Kidney capillary endothelial cell (primary cell): ENCODE data around the gene PTGFR.

Experiments
- DNase-seq: peaks from one replicate; pipeline ENCODE4 v3.0.0-alpha.2; 2018; ENCODE audit warnings: low spot score

PTGFR gene, protein sequence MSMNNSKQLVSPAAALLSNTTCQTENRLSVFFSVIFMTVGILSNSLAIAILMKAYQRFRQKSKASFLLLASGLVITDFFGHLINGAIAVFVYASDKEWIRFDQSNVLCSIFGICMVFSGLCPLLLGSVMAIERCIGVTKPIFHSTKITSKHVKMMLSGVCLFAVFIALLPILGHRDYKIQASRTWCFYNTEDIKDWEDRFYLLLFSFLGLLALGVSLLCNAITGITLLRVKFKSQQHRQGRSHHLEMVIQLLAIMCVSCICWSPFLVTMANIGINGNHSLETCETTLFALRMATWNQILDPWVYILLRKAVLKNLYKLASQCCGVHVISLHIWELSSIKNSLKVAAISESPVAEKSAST

DNA sequence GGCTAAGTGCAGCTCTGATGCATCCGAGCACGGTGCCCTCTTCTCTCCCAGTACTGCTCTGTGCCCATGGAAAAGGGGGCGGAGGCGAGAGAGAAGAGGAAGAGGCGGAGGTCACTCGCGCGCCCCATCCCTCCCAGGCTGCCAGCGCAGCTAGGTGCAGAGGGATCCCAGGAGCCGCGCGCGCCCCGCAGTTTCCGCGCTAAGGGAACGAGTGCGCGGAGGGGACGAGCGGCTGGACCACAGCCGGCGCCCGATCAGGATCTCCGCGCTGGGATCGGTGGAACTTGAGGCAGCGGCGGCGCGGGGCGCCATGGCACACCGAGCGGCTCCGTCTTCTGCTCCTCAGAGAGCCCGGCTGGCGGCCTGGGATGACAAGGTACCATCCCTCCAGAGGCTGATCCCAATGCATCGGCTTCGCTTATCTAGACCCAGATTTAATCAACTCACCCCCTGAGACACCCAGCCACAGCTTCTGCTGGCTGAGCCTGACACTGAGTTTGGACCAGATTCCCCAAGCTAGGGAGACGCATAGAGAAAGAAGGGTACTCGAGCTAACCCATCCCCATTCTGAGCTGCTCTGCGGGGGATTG lies at the start of gene PTGFR:
Gene PTGFR (plus strand): TSS at position 114 of the 590 bp plus-strand sequence. CDS start 1,770 bp downstream, outside the sequence.
- peak; percentile 9 for DNase-seq

DNA sequence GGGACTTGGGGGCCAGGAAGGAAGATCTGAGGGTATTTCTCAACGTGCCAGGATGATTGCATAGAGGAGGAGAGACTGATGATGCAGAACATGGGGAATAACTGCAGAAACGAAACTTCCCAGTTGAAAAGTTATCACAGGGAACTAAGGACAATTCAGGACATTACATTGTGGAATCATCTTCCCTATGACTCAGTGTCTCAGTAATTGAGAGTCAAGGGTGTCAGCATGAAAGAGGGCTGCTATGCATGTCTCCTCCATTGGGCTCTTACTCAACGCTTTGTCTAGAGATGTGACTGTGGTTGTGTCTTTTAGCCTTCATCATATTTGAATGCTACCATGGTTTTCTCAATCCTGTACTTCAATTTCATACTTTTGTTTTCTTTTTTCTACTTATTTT lies 48.9 kb upstream of the PTGFR start:
- DNase-seq = no peak

- no peak for DNase-seq
These were observed 43.7 kb upstream of the PTGFR start for GRCh38 chr1:78447086-78447485.

GRCh38 chr1:78464449-78464891 lies 26.3 kb upstream of the PTGFR start:
- DNase-seq = no peak

GRCh38 chr1:78465143-78465542 lies 25.6 kb upstream of the PTGFR start:
- no peak for DNase-seq

- DNase-seq = no peak
These were observed 22.3 kb upstream of the PTGFR start for GRCh38 chr1:78468521-78468920.

DNA sequence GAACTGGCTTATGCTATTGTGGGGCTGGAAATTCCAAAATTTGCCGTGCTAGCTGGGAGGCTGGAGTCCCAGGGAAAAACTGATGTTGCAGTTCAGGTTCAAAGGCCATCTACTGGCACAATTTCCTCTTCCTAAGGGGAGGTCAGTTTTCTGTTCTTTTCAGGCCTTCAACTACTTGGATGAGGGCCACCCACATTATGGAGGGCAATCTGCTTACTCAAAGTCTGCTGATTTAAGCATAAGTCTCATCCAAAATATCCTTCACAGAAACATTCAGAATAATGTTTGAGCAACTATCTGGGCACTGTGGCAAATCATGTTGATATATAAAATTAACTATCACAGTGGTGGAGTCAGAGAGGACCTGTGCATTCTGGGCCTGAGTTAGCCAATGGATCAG lies 21.2 kb upstream of the PTGFR start:
- no peak for DNase-seq

- DNase-seq = no peak
These were observed 18.7 kb upstream of the PTGFR start for GRCh38 chr1:78471890-78472620.

DNA sequence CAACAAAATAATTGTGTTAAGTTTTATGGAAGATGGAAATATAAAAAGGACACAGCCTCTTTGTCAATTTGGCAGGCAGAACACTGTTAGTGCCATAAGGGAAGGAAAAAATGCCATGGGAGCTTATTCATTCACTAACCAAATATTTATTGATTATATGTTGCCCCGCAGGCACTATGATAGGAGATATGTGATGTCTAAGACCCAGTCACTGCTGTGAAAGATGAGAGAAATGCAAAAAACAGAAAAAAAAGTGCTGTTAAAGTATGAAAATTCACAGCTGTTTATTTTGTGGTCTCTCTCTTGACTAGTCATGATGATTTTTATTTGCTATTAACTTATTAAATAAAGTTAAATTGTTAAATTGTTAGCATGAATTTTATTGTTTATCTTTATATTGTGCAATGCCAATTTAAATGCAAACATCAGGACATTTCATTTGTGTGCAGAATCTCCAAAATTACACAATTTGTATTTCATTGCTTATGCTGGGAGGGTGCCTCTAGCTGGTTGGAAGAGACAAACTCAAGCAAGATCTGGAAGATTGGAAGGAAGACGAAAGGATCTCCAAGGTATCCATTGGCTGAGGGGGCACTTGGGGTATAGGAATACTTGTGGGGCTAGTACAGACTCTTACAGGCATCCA lies 17.8 kb upstream of the PTGFR start:
- DNase-seq = no peak

DNA sequence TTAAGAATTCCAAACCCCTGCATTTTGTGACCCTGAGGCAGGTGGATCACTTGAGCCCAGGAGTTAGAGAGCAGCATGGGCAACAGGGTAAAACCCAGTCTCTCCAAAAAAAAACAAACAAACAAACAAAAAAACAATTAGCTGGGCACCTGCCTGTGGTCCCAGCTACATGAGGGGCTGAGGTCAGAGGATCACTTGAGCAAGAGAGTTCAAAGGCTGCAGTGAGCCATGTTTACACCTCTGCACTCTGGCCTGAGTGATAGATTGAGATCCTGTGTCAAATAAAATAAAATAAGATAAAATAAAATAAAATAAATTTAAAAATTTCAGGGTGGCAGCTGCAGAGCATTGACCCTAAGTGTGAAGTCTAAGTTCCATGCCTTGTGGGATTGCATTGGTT lies 16.7 kb upstream of the PTGFR start:
- DNase-seq = no peak

GRCh38 chr1:78475888-78476610 lies 14.7 kb upstream of the PTGFR start:
- DNase-seq = no peak

DNA sequence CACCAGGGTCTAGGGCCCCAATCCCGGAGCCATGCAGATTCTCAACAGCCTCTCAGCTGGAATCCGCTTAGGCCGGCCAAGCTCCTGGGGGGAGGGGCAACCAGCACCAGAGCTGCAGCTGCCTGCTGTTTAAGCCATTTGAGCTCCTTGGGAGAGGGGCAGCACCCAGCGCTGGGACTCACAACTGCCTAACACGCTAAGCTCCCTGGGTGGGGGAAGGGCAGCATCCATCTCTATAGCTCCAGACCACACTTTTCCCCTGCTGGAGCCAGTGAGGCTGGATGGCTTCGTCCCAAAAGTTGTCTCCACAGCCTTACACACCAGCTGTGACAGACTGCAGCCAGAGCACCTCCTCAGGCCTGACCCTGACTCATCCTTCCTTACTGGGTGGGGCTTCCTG lies 6.9 kb upstream of the PTGFR start:
- DNase-seq = no peak

DNA sequence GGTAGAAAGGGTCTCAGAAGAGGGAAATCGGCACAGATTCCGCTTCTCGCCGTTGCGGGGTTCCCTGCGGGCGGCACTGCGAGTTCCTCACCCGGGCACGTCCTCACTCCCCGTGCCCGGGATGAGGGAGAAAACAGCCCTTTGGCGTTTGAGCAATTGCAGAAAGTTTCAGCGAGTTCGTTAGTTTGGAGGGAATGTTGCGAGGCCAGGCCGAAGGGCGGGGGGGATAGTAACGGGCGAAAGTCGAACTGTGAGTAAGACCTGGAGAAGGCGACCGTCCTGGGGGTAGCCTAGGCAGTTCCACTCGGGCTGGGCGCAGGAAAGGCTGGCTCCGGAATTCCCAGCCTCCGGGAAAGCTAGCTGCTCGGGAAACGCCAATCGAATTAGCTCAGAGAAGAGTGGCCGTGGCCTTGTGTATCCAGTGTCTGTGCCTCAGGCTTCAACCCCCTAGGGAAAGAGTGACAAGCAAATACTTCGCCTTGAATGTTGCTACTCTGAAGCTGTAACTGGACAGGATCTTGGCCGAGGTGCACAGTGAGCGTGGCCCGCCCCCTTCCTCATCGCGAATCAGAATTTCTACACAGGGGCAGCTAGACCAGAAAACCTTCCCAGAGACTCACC lies 787 bp downstream of the PTGFR start:
- peak; percentile 47 for DNase-seq

DNA sequence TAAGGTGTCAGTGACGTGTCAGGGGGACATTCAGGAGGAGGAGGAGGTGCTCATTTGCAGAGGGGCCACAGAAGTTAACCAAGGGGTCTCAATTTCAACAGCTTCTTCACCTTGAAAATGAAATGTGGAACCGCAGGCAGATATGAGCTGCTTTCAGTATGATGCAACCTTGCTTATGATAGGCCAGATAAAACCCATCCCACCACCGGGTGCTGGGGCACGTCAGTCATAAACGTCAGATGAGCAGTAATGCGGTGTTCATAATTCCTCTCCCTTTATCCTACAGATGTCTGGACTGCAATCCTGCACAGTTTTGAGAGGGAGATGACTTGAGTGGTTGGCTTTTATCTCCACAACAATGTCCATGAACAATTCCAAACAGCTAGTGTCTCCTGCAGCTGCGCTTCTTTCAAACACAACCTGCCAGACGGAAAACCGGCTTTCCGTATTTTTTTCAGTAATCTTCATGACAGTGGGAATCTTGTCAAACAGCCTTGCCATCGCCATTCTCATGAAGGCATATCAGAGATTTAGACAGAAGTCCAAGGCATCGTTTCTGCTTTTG lies 1.7 kb downstream of the PTGFR start:
- DNase-seq = no peak

GRCh38 chr1:78493451-78493850 lies 2.7 kb downstream of the PTGFR start:
- DNase-seq = no peak

DNA sequence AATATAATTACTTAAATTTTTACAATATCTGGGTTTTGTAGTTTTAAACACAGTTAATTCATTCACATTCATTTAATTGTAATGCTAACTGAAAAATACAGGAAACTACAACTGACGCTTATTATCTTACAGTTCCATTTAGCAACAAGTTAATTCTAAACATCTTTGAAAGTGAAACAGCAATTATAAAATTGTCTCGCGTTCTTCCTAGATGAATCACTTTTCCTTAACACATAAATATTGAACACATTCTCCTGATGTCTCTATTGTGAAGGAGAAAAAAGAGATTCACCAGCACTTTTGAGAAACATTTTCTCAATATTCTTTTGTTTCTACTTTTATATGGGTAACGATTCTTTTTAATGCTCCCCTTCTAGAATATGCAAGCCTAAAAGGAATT lies 6.4 kb downstream of the PTGFR start:
- no peak for DNase-seq

GRCh38 chr1:78500529-78500928 lies 9.8 kb downstream of the PTGFR start:
- no peak for DNase-seq

DNA sequence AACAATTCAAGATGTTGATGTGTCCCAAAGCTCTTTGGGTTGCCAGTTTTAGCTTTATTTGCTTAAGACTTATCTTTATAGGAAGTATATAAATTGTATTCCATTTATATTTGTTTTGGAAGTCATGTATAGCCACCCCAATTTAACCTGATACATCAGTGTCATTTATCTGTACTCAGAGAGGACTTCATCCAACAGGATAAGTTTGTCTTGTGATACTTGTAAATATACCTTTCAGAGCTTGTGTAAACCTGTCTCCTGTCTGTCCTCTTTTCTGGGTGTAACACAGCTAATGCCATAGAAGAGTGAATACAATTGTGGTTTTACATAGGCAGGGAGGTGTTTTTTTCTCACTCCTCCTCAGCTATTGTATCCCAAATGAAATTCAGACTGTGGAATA lies 10.4 kb downstream of the PTGFR start:
- DNase-seq = no peak

DNA sequence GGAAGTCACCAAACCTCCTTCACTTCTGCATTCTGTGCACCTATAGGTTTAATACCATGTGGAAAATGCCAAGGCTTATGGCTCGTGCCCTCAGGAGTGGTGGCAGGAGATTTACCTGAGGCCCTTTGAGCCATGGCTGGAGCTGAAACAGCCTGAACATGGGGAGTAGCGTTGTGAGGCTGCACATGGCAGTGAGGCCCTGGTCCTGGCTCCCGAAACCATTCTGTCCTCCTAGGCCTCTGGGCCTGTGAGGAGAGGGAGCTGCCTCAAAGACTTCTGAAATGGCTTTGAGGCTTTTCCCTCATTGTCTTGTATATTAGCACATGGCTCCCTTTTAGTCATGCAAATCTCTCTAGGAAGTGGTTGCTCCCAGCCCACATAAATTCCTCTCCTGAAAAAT lies 20.6 kb downstream of the PTGFR start:
- no peak for DNase-seq

GRCh38 chr1:78516716-78517115 lies 25.9 kb downstream of the PTGFR start:
- no peak for DNase-seq

DNA sequence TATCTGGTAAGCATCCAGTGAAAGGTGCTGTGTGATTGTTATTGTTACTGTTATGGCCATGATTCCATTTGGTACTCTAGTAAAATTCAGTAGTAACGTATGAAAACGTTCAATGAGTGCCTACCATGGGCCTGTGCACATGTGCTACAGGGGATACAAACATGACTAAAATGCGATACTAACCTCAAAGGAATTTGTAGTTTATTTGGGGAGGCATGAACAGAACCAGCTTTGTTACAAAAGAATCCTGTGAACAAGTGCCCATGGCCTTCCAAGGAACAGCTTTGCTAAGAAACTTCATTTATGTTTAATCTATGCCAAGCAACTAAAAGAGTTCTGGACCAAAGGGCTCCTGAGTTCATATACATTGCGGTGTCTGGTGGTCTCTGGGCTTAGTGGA lies 28.7 kb downstream of the PTGFR start:
- DNase-seq = no peak
